CD4-positive, alpha-beta memory T cell (primary cell): Measurements from ENCODE around the gene SEPHS1. TPM values are rescaled to one million over a fixed set of nuclear protein-coding genes. Genes with fewer than 3 reads are reported as not detected.

Source experiments
- CTCF ChIA-PET: fragments of 350-600 bp; sonication (Branson Sonifier 250); formaldehyde crosslinking; loops from one replicate; lab custom pipeline; 2021; ENCODE audit warnings: inconsistent platforms; ENCODE audit not compliant: partially characterized antibody; lab: Charles Lee
- POLR2A ChIA-PET: fragments of 350-600 bp; sonication (Branson Sonifier 250); formaldehyde crosslinking; loops from one replicate; lab custom pipeline; 2021; ENCODE audit not compliant: partially characterized antibody; lab: Charles Lee
- DNase-seq, 5 donors: peaks; one replicate each; pipeline versions ENCODE4 v3.0.0 to v3.0.0-alpha.2; 2020 to 2022; ENCODE audit warnings: mixed read lengths in 1 of 5
- H3K27ac ChIP-seq: one replicate; pipeline ENCODE4 v1.7.0; 2013; ENCODE audit warnings: low read depth, low read length
- H3K27me3 ChIP-seq: 2 replicates; pipeline ENCODE4 v1.7.0; 2013; ENCODE audit warnings: mild to moderate bottlenecking, low read length, moderate library complexity; ENCODE audit not compliant: insufficient read depth
- H3K36me3 ChIP-seq: 2 replicates; pipeline ENCODE4 v1.7.0; 2013; ENCODE audit warnings: mild to moderate bottlenecking, low read length, moderate library complexity; ENCODE audit not compliant: insufficient read depth
- H3K4me1 ChIP-seq: 2 replicates; pipeline ENCODE4 v1.7.0; 2013; ENCODE audit warnings: mild to moderate bottlenecking, low read length, moderate library complexity; ENCODE audit not compliant: insufficient read depth
- H3K4me3 ChIP-seq, 2 donors: one replicate each; pipeline ENCODE4 v1.7.0; 2013; ENCODE audit warnings: low read length in 2 of 2, mild to moderate bottlenecking in 1 of 2
- H3K9me3 ChIP-seq, 2 donors: one replicate each; pipeline ENCODE4 v1.7.0; 2013; ENCODE audit warnings: low read length in 2 of 2, control low read depth in 1 of 2; ENCODE audit not compliant: control insufficient read depth in 1 of 2
- H3K27ac Mint-ChIP-seq, 7 donors: one replicate each; pipeline ENCODE4 v1.8.0; 2020 to 2021; ENCODE audit warnings: mixed read lengths in 7 of 7, mild to moderate bottlenecking in 6 of 7, inconsistent platforms in 3 of 7, moderate library complexity in 3 of 7
- H3K27me3 Mint-ChIP-seq, 2 donors: one replicate each; pipeline ENCODE4 v1.8.0; 2020 to 2021; ENCODE audit warnings: mixed read lengths in 2 of 2
- H3K36me3 Mint-ChIP-seq, 2 donors: one replicate each; pipeline ENCODE4 v1.8.0; 2020 to 2021; ENCODE audit warnings: mixed read lengths in 2 of 2, inconsistent platforms in 1 of 2, mild to moderate bottlenecking in 1 of 2
- H3K4me1 Mint-ChIP-seq, 4 donors: one replicate each; pipeline ENCODE4 v1.8.0; 2020 to 2021; ENCODE audit warnings: mixed read lengths in 4 of 4, mild to moderate bottlenecking in 1 of 4
- H3K4me3 Mint-ChIP-seq, 8 donors: one replicate each; pipeline ENCODE4 v1.8.0; 2020 to 2021; ENCODE audit warnings: mixed read lengths in 8 of 8, mild to moderate bottlenecking in 7 of 8, moderate library complexity in 6 of 8, inconsistent platforms in 3 of 8
- H3K9me3 Mint-ChIP-seq, 8 donors: one replicate each; pipeline ENCODE4 v1.8.0; 2020 to 2021; ENCODE audit warnings: mixed read lengths in 8 of 8, mild to moderate bottlenecking in 5 of 8, inconsistent platforms in 3 of 8, moderate library complexity in 1 of 8
- intact Hi-C: fragments of 100-400 bp; cut with micrococcal nuclease; formaldehyde crosslinking; loops from one replicate; pipeline ENCODE4 v1.15.1; 2023
- polyA plus RNA-seq, 2 donors: library from polyadenylated mRNA; unstranded; fragments of 300-500 nt; fragmentation: Illumina TruSeq; gene quantifications; one replicate each; pipeline ENCODE4 v1.2.3, GENCODE V29; 2021
- total RNA-seq, 2 experiments: library from RNA; stranded (reverse); gene quantifications; one replicate each; pipeline ENCODE4 v1.2.3, GENCODE V29; 2021

The SEPHS1 gene
- total RNA-seq (10 to 100 TPM; 27.2 to 30.6 TPM), polyA plus RNA-seq (10 to 100 TPM; 11.3 to 23.1 TPM)

DNA sequence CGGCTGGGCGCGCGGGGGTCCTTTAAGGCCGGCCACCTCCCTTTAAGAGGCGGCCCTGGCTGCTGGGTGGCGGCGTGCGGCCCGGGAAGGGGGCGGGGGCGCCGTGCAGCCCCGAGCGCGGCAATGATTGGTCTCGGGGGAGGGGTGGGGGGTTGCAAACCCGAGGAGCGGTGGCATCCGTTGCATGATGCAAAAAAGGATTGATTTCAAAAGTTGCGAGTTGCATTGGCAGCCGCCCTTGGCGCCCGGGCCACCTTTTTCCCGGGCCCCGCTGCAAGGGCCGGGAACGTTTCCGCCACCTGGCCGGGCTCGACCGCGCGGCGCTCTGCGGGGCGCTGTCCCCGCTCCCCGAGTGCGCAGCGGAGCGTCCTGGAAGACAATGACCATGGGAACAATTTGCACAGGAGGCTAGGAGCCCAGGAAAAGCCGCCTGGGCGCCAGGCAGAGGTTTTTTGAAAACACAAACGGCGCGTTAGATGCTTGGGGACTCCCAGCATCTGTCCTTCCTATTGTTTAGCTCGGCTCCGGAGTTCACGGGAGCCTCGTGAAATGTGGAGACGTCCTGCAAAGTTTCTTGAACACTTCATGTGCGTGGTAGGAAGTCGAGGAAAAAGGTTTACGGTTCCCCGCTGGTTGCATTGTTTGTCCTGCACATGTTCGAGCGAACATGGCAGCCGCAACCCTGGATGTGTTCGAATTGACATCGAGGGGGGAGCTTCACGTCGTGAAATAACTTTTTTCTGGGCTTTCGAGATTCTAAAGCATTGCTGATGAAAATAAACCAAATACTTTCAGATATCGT lies at the start of gene SEPHS1:
Gene SEPHS1 (minus strand): TSS at position 78 of the 802 bp plus-strand sequence. CDS start 3,343 bp downstream, outside the sequence.
- intact Hi-C loops = loop anchor here (1.0 to 5.0 kb wide), 6 partner anchors 24 to 1306 kb away; partner anchors contain the start of genes OPTN, PRPF18 and UPF2
- Histone ChIP-seq H3K27ac (peak within 1 kb of the TSS; percentile 75), H3K9me3 (no peaks in the 10 kb centered on the region), H3K27me3 (no peaks in the 10 kb centered on the region), H3K4me3 (peak within 1 kb of the TSS; percentile 89 to 93), H3K4me1 (peaks cover 50% of the 10 kb centered on the region), H3K36me3 (no peaks in the 10 kb centered on the region)
- peaks cover 0 to 3% (median 0%) of the 10 kb centered on the region in 8 donors for H3K9me3 Mint-ChIP-seq
- ChIA-PET POLR2A (interaction anchor here (1.0 to 6.5 kb wide), 9 partner anchors 8 to 438 kb away, joined by 4 to 110 read pairs (median 6); partner anchors contain the start of genes MCM10, PHYH and PRPF18), CTCF (interaction anchor here (0.8 to 1.6 kb wide), 4 partner anchors 24 to 187 kb away, joined by 3 to 5 read pairs (median 4); partner anchors contain the start of gene MCM10)
- peak within 1 kb of the TSS; percentile 88 to 97 (median 96) for H3K27ac Mint-ChIP-seq
- peaks cover 33 to 76% (median 51%) of the 10 kb centered on the region in 4 donors for H3K4me1 Mint-ChIP-seq
- H3K27me3 Mint-ChIP-seq = no peaks in the 10 kb centered on the region
- DNase-seq = peak; percentile 79 to 87 (median 80)
- H3K4me3 Mint-ChIP-seq = peak within 1 kb of the TSS; percentile 94 to 97 (median 96)
- H3K36me3 Mint-ChIP-seq = peaks cover 0 to 13% of the 10 kb centered on the region in 2 donors

- CTCF ChIA-PET = no interaction called here
These were observed 49.0 kb upstream of the SEPHS1 start for GRCh38 chr10:13397052-13397451.

DNA sequence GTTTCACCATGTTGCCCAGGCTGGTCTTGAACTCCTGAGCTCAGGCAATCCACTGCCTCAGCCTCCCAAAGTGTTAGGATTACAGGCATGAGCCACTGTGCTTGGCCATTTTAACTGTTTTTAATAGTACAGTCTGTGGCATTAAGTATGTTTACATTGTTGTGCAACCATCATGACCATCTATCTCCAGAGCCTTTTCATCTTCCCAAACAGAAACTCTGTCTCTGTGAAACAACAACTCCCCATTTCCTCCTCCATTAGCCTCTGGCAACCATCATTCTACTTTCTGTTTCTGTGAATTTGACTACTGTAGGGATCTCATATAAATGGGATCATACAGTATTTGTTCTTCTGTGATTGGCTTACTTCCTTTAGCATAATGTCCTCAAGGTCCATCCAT lies 48.3 kb upstream of the SEPHS1 start:
- Histone ChIP-seq H3K27ac (no peak overlapping the region), H3K9me3 (no peaks in the 10 kb centered on the region), H3K4me3 (no peak overlapping the region), H3K27me3 (no peaks in the 10 kb centered on the region), H3K36me3 (no peaks in the 10 kb centered on the region), H3K4me1 (no peaks in the 10 kb centered on the region)
- Mint-ChIP-seq H3K4me3 (no peak overlapping the region), H3K36me3 (no peaks in the 10 kb centered on the region), H3K27ac (no peak overlapping the region), H3K9me3 (peaks cover 0 to 3% (median 0%) of the 10 kb centered on the region in 8 donors), H3K4me1 (peaks cover 0 to 1% (median 0%) of the 10 kb centered on the region in 4 donors), H3K27me3 (peaks cover 6 to 14% of the 10 kb centered on the region in 2 donors)
- ChIA-PET CTCF (no interaction called here), POLR2A (no interaction called here)
- no peak for DNase-seq
- intact Hi-C loops = no loop called here

More at GRCh38 chr10:13397052-13397451, 49.0 kb upstream of the SEPHS1 start:
- Histone ChIP-seq H3K27me3 (no peaks in the 10 kb centered on the region), H3K36me3 (no peaks in the 10 kb centered on the region), H3K9me3 (no peaks in the 10 kb centered on the region), H3K27ac (no peak overlapping the region), H3K4me1 (no peaks in the 10 kb centered on the region), H3K4me3 (no peak overlapping the region)
- Mint-ChIP-seq H3K27me3 (peaks cover 6 to 12% of the 10 kb centered on the region in 2 donors), H3K9me3 (peaks cover 0 to 2% (median 0%) of the 10 kb centered on the region in 8 donors), H3K27ac (no peak overlapping the region), H3K36me3 (no peaks in the 10 kb centered on the region), H3K4me3 (no peak overlapping the region), H3K4me1 (peaks cover 0 to 1% (median 0%) of the 10 kb centered on the region in 4 donors)
- intact Hi-C loops = no loop called here
- no peak for DNase-seq
- POLR2A ChIA-PET = no interaction called here

DNA sequence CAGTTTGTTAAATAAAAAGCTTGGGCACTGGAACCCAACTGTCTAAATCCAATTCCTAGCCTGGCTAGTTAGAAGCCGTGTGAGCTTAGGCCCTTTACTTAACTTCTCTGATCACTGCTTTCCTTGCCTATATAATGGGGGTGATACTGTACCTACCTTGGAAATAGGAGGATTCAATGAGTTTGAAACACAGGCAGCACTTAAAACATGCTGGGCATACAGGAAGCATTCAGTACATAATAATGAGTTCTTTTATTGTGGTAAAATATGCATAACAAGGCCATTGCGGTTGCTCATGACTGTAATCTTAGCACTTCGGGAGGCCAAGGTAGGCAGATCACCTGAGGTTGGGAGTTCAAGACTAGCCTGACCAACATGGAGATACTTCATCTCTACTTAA lies 47.4 kb upstream of the SEPHS1 start:
- Histone ChIP-seq H3K4me1 (no peaks in the 10 kb centered on the region), H3K27ac (no peak overlapping the region), H3K4me3 (no peak overlapping the region), H3K9me3 (no peaks in the 10 kb centered on the region), H3K27me3 (no peaks in the 10 kb centered on the region), H3K36me3 (no peaks in the 10 kb centered on the region)
- intact Hi-C loops = no loop called here
- Mint-ChIP-seq H3K36me3 (no peaks in the 10 kb centered on the region), H3K4me3 (no peak overlapping the region), H3K4me1 (peaks cover 0 to 1% (median 0%) of the 10 kb centered on the region in 4 donors), H3K9me3 (peaks cover 0 to 3% (median 0%) of the 10 kb centered on the region in 8 donors), H3K27ac (no peak overlapping the region), H3K27me3 (peaks cover 6 to 12% of the 10 kb centered on the region in 2 donors)
- POLR2A ChIA-PET = no interaction called here
- no peak for DNase-seq
- CTCF ChIA-PET = no interaction called here

GRCh38 chr10:13393640-13394039 lies 45.5 kb upstream of the SEPHS1 start:
- Histone ChIP-seq H3K4me3 (no peak overlapping the region), H3K27ac (no peak overlapping the region), H3K27me3 (no peaks in the 10 kb centered on the region), H3K9me3 (no peaks in the 10 kb centered on the region), H3K4me1 (no peaks in the 10 kb centered on the region), H3K36me3 (no peaks in the 10 kb centered on the region)
- ChIA-PET POLR2A (no interaction called here), CTCF (no interaction called here)
- H3K27ac Mint-ChIP-seq = no peak overlapping the region
- peaks cover 7 to 15% of the 10 kb centered on the region in 2 donors for H3K27me3 Mint-ChIP-seq
- intact Hi-C loops = no loop called here
- H3K4me3 Mint-ChIP-seq = no peak overlapping the region
- H3K4me1 Mint-ChIP-seq = peaks cover 0 to 1% (median 0%) of the 10 kb centered on the region in 4 donors
- peaks cover 0 to 4% (median 0%) of the 10 kb centered on the region in 8 donors for H3K9me3 Mint-ChIP-seq
- no peaks in the 10 kb centered on the region for H3K36me3 Mint-ChIP-seq
- DNase-seq = no peak

DNA sequence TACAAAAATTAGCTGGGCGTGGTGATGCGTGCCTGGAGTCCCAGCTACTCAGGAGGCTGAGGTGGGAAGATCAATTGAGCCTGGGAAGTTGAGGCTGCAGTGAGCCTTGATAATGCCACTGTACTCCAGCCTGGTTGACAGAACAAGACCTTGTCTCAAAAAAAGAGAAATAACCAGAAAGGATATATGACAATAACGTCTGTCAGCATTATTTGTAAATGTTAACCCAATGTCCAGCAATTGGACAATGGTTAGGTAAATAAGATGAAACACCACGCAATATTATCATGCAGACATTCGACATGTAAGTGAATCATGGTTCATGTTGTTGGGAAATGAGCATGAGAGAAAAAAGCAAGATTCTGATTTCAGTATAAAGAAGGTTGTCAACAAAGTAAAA lies 44.6 kb upstream of the SEPHS1 start:
- POLR2A ChIA-PET = no interaction called here
- no peak overlapping the region for H3K4me3 Mint-ChIP-seq
- no peaks in the 10 kb centered on the region for H3K4me1 ChIP-seq
- peaks cover 7 to 18% of the 10 kb centered on the region in 2 donors for H3K27me3 Mint-ChIP-seq
- no peaks in the 10 kb centered on the region for H3K36me3 Mint-ChIP-seq
- no peaks in the 10 kb centered on the region for H3K9me3 ChIP-seq
- H3K36me3 ChIP-seq = no peaks in the 10 kb centered on the region
- H3K27ac ChIP-seq = no peak overlapping the region
- no peak overlapping the region for H3K27ac Mint-ChIP-seq
- H3K4me3 ChIP-seq = no peak overlapping the region
- CTCF ChIA-PET = interaction anchor here (3.8 kb wide), 1 partner anchor 20 kb away, joined by 8 read pairs; no protein-coding TSS in a partner anchor
- DNase-seq = no peak
- H3K9me3 Mint-ChIP-seq = peaks cover 0 to 4% (median 0%) of the 10 kb centered on the region in 8 donors
- H3K27me3 ChIP-seq = no peaks in the 10 kb centered on the region
- intact Hi-C loops = no loop called here
- H3K4me1 Mint-ChIP-seq = peaks cover 0 to 1% (median 0%) of the 10 kb centered on the region in 4 donors
